GM12878 (cell line): ENCODE data around the gene VARS1. TPM values are rescaled to one million over a fixed set of nuclear protein-coding genes. Genes with fewer than 3 reads are reported as not detected.

Experiments
- ATF7 ChIP-seq: fragments of 450-650 bp; IDR thresholded peaks from 2 replicates; pipeline ENCODE4 v1.6.1; 2016; ENCODE audit warnings: low read depth, mild to moderate bottlenecking
- CEBPB ChIP-seq, 2 experiments: fragments of 150-350 bp in 1 of 2; IDR thresholded peaks; 2 replicates each; pipeline ENCODE4 v1.6.1; 2012 to 2014; ENCODE audit warnings: low read depth in 2 of 2, low read length in 2 of 2, borderline replicate concordance in 1 of 2, inconsistent platforms in 1 of 2
- CREB1 ChIP-seq: IDR thresholded peaks from 2 replicates; pipeline ENCODE4 v1.6.1; 2012; ENCODE audit warnings: low read depth, mild to moderate bottlenecking, inconsistent platforms
- JUND ChIP-seq: IDR thresholded peaks from 2 replicates; pipeline ENCODE4 v1.6.1; 2012; ENCODE audit warnings: low read depth, mild to moderate bottlenecking, low read length, improper control_type of control experiment, moderate library complexity
- PAX8 ChIP-seq: fragments of 450-650 bp; IDR thresholded peaks from 2 replicates; pipeline ENCODE4 v1.6.1; 2017; ENCODE audit warnings: mild to moderate bottlenecking, moderate library complexity
- REST ChIP-seq: IDR thresholded peaks from 2 replicates; pipeline ENCODE4 v1.6.1; 2012; ENCODE audit warnings: mild to moderate bottlenecking, low read depth, low read length
- SIN3A ChIP-seq: IDR thresholded peaks from 2 replicates; pipeline ENCODE4 v1.6.1; 2012; ENCODE audit warnings: low read depth, low read length, improper control_type of control experiment
- SMC3 ChIP-seq: IDR thresholded peaks from 2 replicates; pipeline ENCODE4 v1.6.1; 2011; ENCODE audit warnings: low read length, improper control_type of control experiment, borderline replicate concordance
- TARDBP ChIP-seq: IDR thresholded peaks from 2 replicates; pipeline ENCODE4 v1.6.1; 2016; ENCODE audit warnings: borderline replicate concordance
- WRNIP1 ChIP-seq: IDR thresholded peaks from 2 replicates; pipeline ENCODE4 v1.6.1; 2011; ENCODE audit warnings: low read depth, low read length, improper control_type of control experiment, borderline replicate concordance
- polyA plus RNA-seq, 11 experiments: library from polyadenylated mRNA; depleted of rRNA in 4 of 11; unstranded in 6 of 11; stranded (reverse) in 5 of 11; fragments of >200 nt; fragmentation: Nextera tagmentation in 4 of 11; fragmentation: Illumina TruSeq in 1 of 11; extraction: Ambion mirVana in 4 of 11; extraction: Trizol in 1 of 11; gene quantifications; 1 replicate in 1 of 11; 2 replicates in 10 of 11; pipeline versions ENCODE4 v1.2.1 to v1.2.3, GENCODE V29; 2011 to 2016; ENCODE audit warnings: inconsistent platforms in 2 of 11, missing spikeins in 2 of 11, low read depth in 1 of 11
- total RNA-seq, 4 experiments: library from RNA; depleted of rRNA in 3 of 4; stranded (reverse); fragments of >200 nt in 3 of 4; fragmentation: Illumina TruSeq in 1 of 4; extraction: Trizol in 1 of 4; gene quantifications; 2 replicates each; pipeline versions ENCODE4 v1.2.1 to v1.2.3, GENCODE V29; 2013 to 2021
- TF ChIP-seq, protein P1 (sequence below): fragments of 450-650 bp; IDR thresholded peaks from 2 replicates; pipeline ENCODE4 v1.6.1; 2017; ENCODE audit warnings: low read depth, mild to moderate bottlenecking, moderate library complexity
- TF ChIP-seq, protein P2 (sequence below): IDR thresholded peaks from 2 replicates; pipeline ENCODE4 v1.6.1; 2012; ENCODE audit warnings: low read length, inconsistent platforms
- TF ChIP-seq, protein P3 (sequence below): fragments of 450-650 bp; formaldehyde crosslinking; IDR thresholded peaks from 2 replicates; pipeline ENCODE4 v1.4.0; 2020; ENCODE audit warnings: mild to moderate bottlenecking, moderate library complexity
- TF ChIP-seq, protein P4 (sequence below): IDR thresholded peaks from 2 replicates; pipeline ENCODE4 v1.6.1; 2011; ENCODE audit warnings: mild to moderate bottlenecking, low read depth, low read length, moderate library complexity; ENCODE audit not compliant: insufficient replicate concordance

The VARS1 gene
- total and polyA plus RNA-seq, 10 of the 15 experiments (the other 5 are each of a cell fraction or from before 2014, with no cell fraction given) = 1.2 to 243 (median 80.7) TPM

DNA sequence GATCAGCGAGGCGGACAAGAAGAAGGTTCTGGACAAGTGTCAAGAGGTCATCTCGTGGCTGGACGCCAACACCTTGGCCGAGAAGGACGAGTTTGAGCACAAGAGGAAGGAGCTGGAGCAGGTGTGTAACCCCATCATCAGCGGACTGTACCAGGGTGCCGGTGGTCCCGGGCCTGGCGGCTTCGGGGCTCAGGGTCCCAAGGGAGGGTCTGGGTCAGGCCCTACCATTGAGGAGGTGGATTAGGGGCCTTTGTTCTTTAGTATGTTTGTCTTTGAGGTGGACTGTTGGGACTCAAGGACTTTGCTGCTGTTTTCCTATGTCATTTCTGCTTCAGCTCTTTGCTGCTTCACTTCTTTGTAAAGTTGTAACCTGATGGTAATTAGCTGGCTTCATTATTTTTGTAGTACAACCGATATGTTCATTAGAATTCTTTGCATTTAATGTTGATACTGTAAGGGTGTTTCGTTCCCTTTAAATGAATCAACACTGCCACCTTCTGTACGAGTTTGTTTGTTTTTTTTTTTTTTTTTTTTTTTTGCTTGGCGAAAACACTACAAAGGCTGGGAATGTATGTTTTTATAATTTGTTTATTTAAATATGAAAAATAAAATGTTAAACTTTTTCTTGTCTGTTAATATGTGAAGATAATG lies 34.2 kb upstream of the VARS1 start (continued):
- TF ChIP-seq REST (no peak), SMC3 (peak; percentile 63; the same call in 1 of the 2 replicates), WRNIP1 (no peak), SIN3A (peak; percentile 53; the same call in 1 of the 2 replicates), CEBPB (IDR thresholded peaks at IDR 0.05; ENCODE audit: borderline replicate concordance in 1 of 2, low read depth in 2 of 2, low read length in 2 of 2) (no peak), PAX8 (no peak), JUND (no peak), ATF7 (peak; percentile 55), TARDBP (no peak), CREB1 (no peak)
- TF ChIP-seq, protein P1, sequence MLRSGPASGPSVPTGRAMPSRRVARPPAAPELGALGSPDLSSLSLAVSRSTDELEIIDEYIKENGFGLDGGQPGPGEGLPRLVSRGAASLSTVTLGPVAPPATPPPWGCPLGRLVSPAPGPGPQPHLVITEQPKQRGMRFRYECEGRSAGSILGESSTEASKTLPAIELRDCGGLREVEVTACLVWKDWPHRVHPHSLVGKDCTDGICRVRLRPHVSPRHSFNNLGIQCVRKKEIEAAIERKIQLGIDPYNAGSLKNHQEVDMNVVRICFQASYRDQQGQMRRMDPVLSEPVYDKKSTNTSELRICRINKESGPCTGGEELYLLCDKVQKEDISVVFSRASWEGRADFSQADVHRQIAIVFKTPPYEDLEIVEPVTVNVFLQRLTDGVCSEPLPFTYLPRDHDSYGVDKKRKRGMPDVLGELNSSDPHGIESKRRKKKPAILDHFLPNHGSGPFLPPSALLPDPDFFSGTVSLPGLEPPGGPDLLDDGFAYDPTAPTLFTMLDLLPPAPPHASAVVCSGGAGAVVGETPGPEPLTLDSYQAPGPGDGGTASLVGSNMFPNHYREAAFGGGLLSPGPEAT = peak; percentile 34; the same call in 1 of the 2 replicates
- TF ChIP-seq, protein P2, sequence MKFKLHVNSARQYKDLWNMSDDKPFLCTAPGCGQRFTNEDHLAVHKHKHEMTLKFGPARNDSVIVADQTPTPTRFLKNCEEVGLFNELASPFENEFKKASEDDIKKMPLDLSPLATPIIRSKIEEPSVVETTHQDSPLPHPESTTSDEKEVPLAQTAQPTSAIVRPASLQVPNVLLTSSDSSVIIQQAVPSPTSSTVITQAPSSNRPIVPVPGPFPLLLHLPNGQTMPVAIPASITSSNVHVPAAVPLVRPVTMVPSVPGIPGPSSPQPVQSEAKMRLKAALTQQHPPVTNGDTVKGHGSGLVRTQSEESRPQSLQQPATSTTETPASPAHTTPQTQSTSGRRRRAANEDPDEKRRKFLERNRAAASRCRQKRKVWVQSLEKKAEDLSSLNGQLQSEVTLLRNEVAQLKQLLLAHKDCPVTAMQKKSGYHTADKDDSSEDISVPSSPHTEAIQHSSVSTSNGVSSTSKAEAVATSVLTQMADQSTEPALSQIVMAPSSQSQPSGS = 0 out of 2 replicates have a peak, but pooled peaks have one; percentile 14
- TF ChIP-seq, protein P3, sequence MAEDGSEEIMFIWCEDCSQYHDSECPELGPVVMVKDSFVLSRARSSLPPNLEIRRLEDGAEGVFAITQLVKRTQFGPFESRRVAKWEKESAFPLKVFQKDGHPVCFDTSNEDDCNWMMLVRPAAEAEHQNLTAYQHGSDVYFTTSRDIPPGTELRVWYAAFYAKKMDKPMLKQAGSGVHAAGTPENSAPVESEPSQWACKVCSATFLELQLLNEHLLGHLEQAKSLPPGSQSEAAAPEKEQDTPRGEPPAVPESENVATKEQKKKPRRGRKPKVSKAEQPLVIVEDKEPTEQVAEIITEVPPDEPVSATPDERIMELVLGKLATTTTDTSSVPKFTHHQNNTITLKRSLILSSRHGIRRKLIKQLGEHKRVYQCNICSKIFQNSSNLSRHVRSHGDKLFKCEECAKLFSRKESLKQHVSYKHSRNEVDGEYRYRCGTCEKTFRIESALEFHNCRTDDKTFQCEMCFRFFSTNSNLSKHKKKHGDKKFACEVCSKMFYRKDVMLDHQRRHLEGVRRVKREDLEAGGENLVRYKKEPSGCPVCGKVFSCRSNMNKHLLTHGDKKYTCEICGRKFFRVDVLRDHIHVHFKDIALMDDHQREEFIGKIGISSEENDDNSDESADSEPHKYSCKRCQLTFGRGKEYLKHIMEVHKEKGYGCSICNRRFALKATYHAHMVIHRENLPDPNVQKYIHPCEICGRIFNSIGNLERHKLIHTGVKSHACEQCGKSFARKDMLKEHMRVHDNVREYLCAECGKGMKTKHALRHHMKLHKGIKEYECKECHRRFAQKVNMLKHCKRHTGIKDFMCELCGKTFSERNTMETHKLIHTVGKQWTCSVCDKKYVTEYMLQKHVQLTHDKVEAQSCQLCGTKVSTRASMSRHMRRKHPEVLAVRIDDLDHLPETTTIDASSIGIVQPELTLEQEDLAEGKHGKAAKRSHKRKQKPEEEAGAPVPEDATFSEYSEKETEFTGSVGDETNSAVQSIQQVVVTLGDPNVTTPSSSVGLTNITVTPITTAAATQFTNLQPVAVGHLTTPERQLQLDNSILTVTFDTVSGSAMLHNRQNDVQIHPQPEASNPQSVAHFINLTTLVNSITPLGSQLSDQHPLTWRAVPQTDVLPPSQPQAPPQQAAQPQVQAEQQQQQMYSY (CRISPR knock-in tag) = 0 out of 2 replicates have a peak, but pooled peaks have one; percentile 54
- TF ChIP-seq, protein P4, sequence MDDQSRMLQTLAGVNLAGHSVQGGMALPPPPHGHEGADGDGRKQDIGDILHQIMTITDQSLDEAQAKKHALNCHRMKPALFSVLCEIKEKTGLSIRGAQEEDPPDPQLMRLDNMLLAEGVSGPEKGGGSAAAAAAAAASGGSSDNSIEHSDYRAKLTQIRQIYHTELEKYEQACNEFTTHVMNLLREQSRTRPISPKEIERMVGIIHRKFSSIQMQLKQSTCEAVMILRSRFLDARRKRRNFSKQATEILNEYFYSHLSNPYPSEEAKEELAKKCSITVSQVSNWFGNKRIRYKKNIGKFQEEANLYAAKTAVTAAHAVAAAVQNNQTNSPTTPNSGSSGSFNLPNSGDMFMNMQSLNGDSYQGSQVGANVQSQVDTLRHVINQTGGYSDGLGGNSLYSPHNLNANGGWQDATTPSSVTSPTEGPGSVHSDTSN = no peak
